T-cell (primary cell): ENCODE results near the gene ECEL1. TPM values are rescaled to one million over a fixed set of nuclear protein-coding genes. Genes with fewer than 3 reads are reported as not detected.
"Not testable (repeated sequence)": the region's sequence is repeated elsewhere in the genome, so short reads cannot be mapped to it uniquely, and the experiment has no call there.

Source experiments
- ATAC-seq, 4 experiments: fragments of 200-7000 bp in 3 of 4; fragments of 150-1000 bp in 1 of 4; cut with Tn5 transposase; replicated peaks in 1 of 4; 1 replicate in 3 of 4; 2 replicates in 1 of 4; pipeline ENCODE4 v1.10.0; 2021; ENCODE audit warnings: moderate library complexity in 3 of 4, mild to moderate bottlenecking in 2 of 4, moderate number of reproducible peaks in 1 of 4
- CTCF ChIA-PET, 2 donors: fragments of 300-600 bp; sonication (Branson Sonifier 250); formaldehyde crosslinking; loops; one replicate each; lab custom pipeline; 2022; ENCODE audit warnings: antibody characterized with exemption in 2 of 2; lab: Charles Lee
- POLR2A ChIA-PET, 2 donors: fragments of 300-600 bp; sonication (Branson Sonifier 250); formaldehyde crosslinking; loops; one replicate each; lab custom pipeline; 2022; ENCODE audit warnings: antibody characterized with exemption in 2 of 2; lab: Charles Lee
- DNase-seq, 35 experiments: peaks; one replicate each; pipeline versions ENCODE4 v3.0.0 to v3.0.0-alpha.2; 2013 to 2023
- H3K27ac ChIP-seq: one replicate; pipeline ENCODE4 v1.5.1; 2013; ENCODE audit warnings: low read length
- H3K27me3 ChIP-seq, 2 experiments: replicated peaks in 1 of 2; 1 replicate in 1 of 2; 2 replicates in 1 of 2; pipeline versions ENCODE4 v1.6.1 to v1.7.0; 2013; ENCODE audit warnings: low read length in 1 of 2, mixed read lengths in 1 of 2; ENCODE audit not compliant: control insufficient read depth in 2 of 2, insufficient read depth in 2 of 2; ENCODE audit errors: extremely low read depth in 1 of 2
- H3K36me3 ChIP-seq, 2 donors: 1 replicate in 1 of 2; 2 replicates in 1 of 2; pipeline versions ENCODE4 v1.6.1 to v1.7.0; 2013; ENCODE audit warnings: low read length in 1 of 2; ENCODE audit not compliant: control insufficient read depth in 2 of 2, insufficient read depth in 1 of 2; ENCODE audit errors: extremely low read depth in 1 of 2
- H3K4me1 ChIP-seq, 2 experiments: 1 replicate in 1 of 2; 2 replicates in 1 of 2; pipeline versions ENCODE4 v1.6.1 to v1.7.0; 2013; ENCODE audit warnings: low read length in 2 of 2, mixed read lengths in 1 of 2; ENCODE audit not compliant: insufficient read depth in 2 of 2, control insufficient read depth in 1 of 2; ENCODE audit errors: extremely low read depth in 1 of 2
- H3K4me3 ChIP-seq, 2 donors: 1 replicate in 1 of 2; 2 replicates in 1 of 2; pipeline versions ENCODE4 v1.5.1 to v1.7.0; 2013; ENCODE audit warnings: mild to moderate bottlenecking in 2 of 2, low read length in 1 of 2, moderate library complexity in 1 of 2; ENCODE audit not compliant: control insufficient read depth in 1 of 2; ENCODE audit errors: extremely low read depth in 1 of 2
- H3K9me3 ChIP-seq: 2 replicates; pipeline ENCODE4 v1.7.0; 2013
- H3K27ac Mint-ChIP-seq, 2 donors: one replicate each; pipeline ENCODE4 v1.8.0; 2020 to 2021; ENCODE audit warnings: mild to moderate bottlenecking in 2 of 2, mixed read lengths in 2 of 2
- H3K27me3 Mint-ChIP-seq, 2 donors: one replicate each; pipeline ENCODE4 v1.8.0; 2021 to 2022; ENCODE audit warnings: mixed read lengths in 2 of 2
- H3K36me3 Mint-ChIP-seq: one replicate; pipeline ENCODE4 v1.8.0; 2021; ENCODE audit warnings: mixed read lengths
- H3K4me1 Mint-ChIP-seq, 3 donors: one replicate each; pipeline ENCODE4 v1.8.0; 2020 to 2022; ENCODE audit warnings: mixed read lengths in 3 of 3, mild to moderate bottlenecking in 1 of 3
- H3K4me3 Mint-ChIP-seq, 3 donors: one replicate each; pipeline ENCODE4 v1.8.0; 2020 to 2022; ENCODE audit warnings: mild to moderate bottlenecking in 3 of 3, mixed read lengths in 3 of 3, moderate library complexity in 3 of 3
- H3K9me3 Mint-ChIP-seq, 3 donors: one replicate each; pipeline ENCODE4 v1.8.0; 2020 to 2022; ENCODE audit warnings: mixed read lengths in 3 of 3
- WGBS: methylation state at CpG from one replicate; pipeline ENCODE4 v1.1.5; 2013; ENCODE audit warnings: missing lambda C conversion rate; ENCODE audit not compliant: insufficient coverage; 5-methylcytosine and 5-hydroxymethylcytosine counted together
- total RNA-seq, 35 experiments: library from RNA in 6 of 35; stranded (reverse) in 6 of 35; fragments of 120-200 nt in 1 of 35; gene quantifications; one replicate each; pipeline versions ENCODE4 v1.2.1 to v1.2.4 and lab custom pipeline; 2013 to 2026

Gene ECEL1
- total RNA-seq, 5 donors from 2014 or later (not counting 1 experiment from before 2014, with no cell fraction given), result 0.15 to 0.19 TPM; not detected in 3

DNA sequence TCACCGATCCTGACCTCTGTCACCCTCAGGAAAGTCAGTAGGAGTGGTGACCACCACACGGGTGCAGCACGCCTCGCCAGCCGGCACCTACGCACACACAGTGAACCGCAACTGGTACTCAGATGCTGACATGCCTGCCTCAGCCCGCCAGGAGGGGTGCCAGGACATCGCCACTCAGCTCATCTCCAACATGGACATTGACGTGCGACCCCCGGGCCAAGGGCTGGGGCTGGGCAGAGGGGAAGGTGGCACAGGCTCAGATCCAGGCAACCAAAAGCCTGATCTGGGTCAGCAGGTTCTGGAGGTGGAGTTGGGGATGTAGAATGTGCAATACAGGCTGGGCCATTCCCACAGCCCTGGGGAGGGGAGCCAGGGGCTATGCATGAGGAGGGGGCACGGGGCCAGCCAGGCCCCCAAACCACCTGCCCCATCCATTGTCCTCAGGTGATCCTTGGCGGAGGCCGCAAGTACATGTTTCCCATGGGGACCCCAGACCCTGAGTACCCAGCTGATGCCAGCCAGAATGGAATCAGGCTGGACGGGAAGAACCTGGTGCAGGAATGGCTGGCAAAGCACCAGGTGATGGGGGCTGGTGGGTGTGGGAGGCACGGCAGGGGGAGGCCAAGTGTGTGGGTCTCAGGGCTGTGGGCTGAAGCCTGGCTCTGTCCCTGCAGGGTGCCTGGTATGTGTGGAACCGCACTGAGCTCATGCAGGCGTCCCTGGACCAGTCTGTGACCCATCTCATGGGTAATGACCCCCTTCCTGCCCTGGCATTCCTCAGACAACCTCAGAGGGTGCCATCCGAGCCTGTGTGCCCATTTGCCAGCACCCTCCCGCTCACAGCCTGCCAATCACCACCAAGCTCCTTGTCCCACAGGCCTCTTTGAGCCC lies 30.3 kb downstream of the ECEL1 start:
- no peak overlapping the region for H3K27ac ChIP-seq
- Mint-ChIP-seq H3K27ac (no peak overlapping the region), H3K9me3 (no peaks in the 10 kb centered on the region)

DNA sequence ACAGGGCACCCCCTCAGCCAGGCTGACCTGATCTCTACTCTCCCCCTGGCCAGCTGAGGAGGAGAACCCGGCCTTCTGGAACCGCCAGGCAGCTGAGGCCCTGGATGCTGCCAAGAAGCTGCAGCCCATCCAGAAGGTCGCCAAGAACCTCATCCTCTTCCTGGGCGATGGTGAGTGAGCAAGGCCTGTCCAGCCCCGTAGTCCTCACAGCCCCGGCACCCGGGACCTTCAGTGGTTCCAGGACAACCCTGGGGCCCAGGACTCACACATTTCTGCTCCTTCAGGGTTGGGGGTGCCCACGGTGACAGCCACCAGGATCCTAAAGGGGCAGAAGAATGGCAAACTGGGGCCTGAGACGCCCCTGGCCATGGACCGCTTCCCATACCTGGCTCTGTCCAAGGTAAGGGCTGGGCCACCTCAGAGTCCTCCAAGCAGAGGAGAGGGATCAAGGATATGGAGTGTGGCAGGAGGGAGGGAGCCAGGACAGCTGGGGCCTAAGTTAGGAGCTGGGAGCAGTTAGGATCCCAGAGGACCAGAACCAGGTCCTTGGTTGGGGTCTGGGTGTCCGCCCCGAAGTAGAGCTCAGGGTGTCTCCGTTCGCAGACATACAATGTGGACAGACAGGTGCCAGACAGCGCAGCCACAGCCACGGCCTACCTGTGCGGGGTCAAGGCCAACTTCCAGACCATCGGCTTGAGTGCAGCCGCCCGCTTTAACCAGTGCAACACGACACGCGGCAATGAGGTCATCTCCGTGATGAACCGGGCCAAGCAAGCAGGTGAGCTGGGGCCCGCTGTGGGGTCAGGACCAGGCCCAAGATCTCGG lies 31.1 kb downstream of the ECEL1 start:
- DNase-seq (no peak), ATAC-seq (no peak)
- Mint-ChIP-seq H3K27ac (no peak overlapping the region), H3K4me1 (no peaks in the 10 kb centered on the region), H3K4me3 (no peak overlapping the region), H3K27me3 (peaks cover 11 to 36% of the 10 kb centered on the region in 2 donors), H3K36me3 (no peaks in the 10 kb centered on the region), H3K9me3 (no peaks in the 10 kb centered on the region)
- WGBS, result 86% methylated on average over 27 of the region's 27 CpGs
- H3K4me3 ChIP-seq, result no peak overlapping the region
- no peaks in the 10 kb centered on the region for H3K9me3 ChIP-seq
- ChIA-PET CTCF (no interaction called here), POLR2A (interaction anchor here in 1 of 2 donors (0.6 kb wide), 1 partner anchor 463 kb away, joined by 3 read pairs; no protein-coding TSS in a partner anchor)
- H3K36me3 ChIP-seq, result no peaks in the 10 kb centered on the region
- no peaks in the 10 kb centered on the region for H3K4me1 ChIP-seq
- no peak overlapping the region for H3K27ac ChIP-seq
- peaks cover 0 to 44% of the 10 kb centered on the region in 2 experiments for H3K27me3 ChIP-seq

More for the DNA sequence above, 30.3 kb downstream of the ECEL1 start:
- Mint-ChIP-seq H3K4me3 (no peak overlapping the region), H3K4me1 (no peaks in the 10 kb centered on the region), H3K27me3 (peaks cover 12 to 36% of the 10 kb centered on the region in 2 donors), H3K36me3 (no peaks in the 10 kb centered on the region)
- H3K4me1 ChIP-seq, result no peaks in the 10 kb centered on the region
- ATAC-seq (no peak), DNase-seq (no peak)
- WGBS, result 82% methylated on average over 16 of the region's 21 CpGs
- no peak overlapping the region for H3K4me3 ChIP-seq
- H3K36me3 ChIP-seq, result no peaks in the 10 kb centered on the region
- peaks cover 0 to 44% of the 10 kb centered on the region in 2 experiments for H3K27me3 ChIP-seq
- ChIA-PET CTCF (no interaction called here), POLR2A (interaction anchor here in 1 of 2 donors (0.6 kb wide), 1 partner anchor 464 kb away, joined by 3 read pairs; no protein-coding TSS in a partner anchor)
- H3K9me3 ChIP-seq, result no peaks in the 10 kb centered on the region

DNA sequence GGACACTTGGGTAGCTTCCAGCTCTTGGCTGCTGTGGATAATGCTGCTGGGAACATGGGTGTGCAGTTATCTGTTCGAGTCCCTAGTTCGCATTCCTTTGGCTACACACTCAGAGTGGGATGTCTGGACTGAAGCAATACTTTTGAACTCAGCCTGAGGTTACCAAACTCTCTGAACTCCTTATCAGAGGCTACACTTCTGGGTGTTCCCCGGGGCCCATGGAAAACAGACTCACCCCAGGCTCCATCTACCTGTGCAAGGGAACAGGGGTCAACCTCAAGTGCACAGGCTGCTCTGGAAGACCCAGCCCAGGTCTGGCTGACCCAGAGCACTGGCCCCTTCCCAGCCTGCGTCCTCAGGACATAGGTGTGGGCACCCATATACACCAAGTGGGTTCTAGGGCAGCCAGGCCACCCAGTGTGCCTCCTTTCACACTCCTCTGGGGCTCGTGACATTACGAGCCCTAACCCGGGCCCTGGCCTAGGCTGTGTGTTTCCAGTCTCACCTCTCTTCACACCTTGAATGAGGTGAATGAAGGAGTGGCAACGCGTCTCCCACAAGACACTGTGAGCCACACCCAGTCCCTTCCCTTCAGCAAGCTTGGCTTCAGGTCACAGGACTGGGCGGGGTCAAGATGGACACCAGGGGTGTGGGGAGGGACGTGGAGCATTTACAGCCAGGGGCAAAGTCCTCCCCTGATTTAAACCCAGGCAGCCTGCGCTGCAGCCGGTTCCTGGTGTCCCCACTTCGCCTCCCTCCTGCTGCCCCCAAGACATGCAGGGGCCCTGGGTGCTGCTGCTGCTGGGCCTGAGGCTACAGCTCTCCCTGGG lies 32.0 kb downstream of the ECEL1 start, which contains the start of gene ALPI:
Gene ALPI, plus strand, starts transcription at position 728 of the 830 bp plus-strand sequence. Its CDS starts 47 bp downstream, at position 775.
- no peak for DNase-seq
- ChIA-PET CTCF (interaction anchor here in 1 of 2 donors (0.6 kb wide), 1 partner anchor 589 kb away, joined by 6 read pairs; no protein-coding TSS in a partner anchor), POLR2A (no interaction called here)
- no peaks in the 10 kb centered on the region for H3K36me3 Mint-ChIP-seq
- H3K27ac ChIP-seq, result no peak within 1 kb of the TSS
- H3K4me1 ChIP-seq, result no peaks in the 10 kb centered on the region
- H3K27me3 Mint-ChIP-seq, result peaks cover 11 to 33% of the 10 kb centered on the region in 2 donors
- H3K36me3 ChIP-seq, result no peaks in the 10 kb centered on the region
- H3K4me3 ChIP-seq, result no peak within 1 kb of the TSS
- no peaks in the 10 kb centered on the region for H3K9me3 ChIP-seq
- 83% methylated on average over 6 of the region's 14 CpGs for WGBS
- H3K27me3 ChIP-seq, result peaks cover 0 to 40% of the 10 kb centered on the region in 2 experiments
- H3K4me1 Mint-ChIP-seq, result no peaks in the 10 kb centered on the region
- ATAC-seq, result no peak
- no peak within 1 kb of the TSS for H3K4me3 Mint-ChIP-seq
- H3K27ac Mint-ChIP-seq, result no peak within 1 kb of the TSS
- H3K9me3 Mint-ChIP-seq, result no peaks in the 10 kb centered on the region

DNA sequence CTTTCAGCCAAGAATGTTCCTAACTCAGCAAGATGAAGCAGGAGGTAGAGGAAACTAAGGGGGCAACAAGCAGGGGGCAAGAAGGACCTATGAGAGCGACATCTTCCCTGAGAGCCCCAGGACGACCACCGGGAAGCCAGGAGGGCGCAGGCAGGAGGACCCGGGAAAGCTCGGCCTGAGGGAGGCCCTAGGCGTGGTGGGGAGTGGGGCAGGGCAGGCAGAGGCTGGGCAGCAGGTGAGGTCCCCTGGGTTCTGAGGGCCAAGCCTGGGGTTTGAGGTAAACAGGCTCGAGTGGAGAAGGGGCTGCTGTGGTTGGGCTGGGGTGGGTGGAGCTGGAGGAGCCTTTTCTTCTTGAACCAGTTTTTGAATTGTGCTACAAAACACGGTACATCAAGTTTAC lies 33.0 kb downstream of the ECEL1 start:
- H3K27me3 ChIP-seq, result peaks cover 0 to 38% of the 10 kb centered on the region in 2 experiments
- no peaks in the 10 kb centered on the region for H3K36me3 Mint-ChIP-seq
- ATAC-seq (no peak), DNase-seq (no peak)
- H3K4me1 ChIP-seq, result no peaks in the 10 kb centered on the region
- H3K4me3 ChIP-seq, result no peak overlapping the region
- peaks cover 3 to 30% of the 10 kb centered on the region in 2 donors for H3K27me3 Mint-ChIP-seq
- ChIA-PET CTCF (interaction anchor here in 1 of 2 donors (0.6 kb wide), 1 partner anchor 588 kb away, joined by 6 read pairs; no protein-coding TSS in a partner anchor), POLR2A (no interaction called here)
- no peak overlapping the region for H3K27ac ChIP-seq
- H3K4me3 Mint-ChIP-seq, result no peak overlapping the region
- WGBS, result 86% methylated on average over 8 of the region's 9 CpGs
- no peaks in the 10 kb centered on the region for H3K4me1 Mint-ChIP-seq
- no peaks in the 10 kb centered on the region for H3K9me3 Mint-ChIP-seq
- H3K9me3 ChIP-seq, result no peaks in the 10 kb centered on the region
- H3K27ac Mint-ChIP-seq, result no peak overlapping the region
- H3K36me3 ChIP-seq, result no peaks in the 10 kb centered on the region

DNA sequence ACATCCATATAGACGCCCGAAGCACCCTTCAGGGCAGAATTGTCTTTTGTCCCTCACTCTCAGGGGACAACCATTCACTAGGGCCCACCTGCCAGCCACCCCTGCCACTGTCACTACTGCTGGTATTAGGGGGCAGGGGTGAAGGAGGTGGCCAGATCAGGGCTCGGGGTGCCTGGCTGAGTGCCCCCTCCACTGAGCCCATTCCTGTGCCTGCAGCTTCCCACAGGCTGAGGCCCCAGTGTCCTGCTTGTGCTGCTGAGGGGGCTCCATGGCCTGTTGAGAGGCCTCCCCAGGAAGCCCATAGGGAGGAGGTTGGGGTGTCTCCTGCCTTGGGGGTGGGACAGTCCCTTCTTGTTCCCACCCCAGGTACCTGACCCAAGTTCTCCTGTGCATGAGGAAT lies 36.0 kb downstream of the ECEL1 start:
- DNase-seq, H3K27ac Mint-ChIP-seq, H3K36me3 Mint-ChIP-seq, H3K9me3 Mint-ChIP-seq, ATAC-seq, H3K4me1 Mint-ChIP-seq, H3K4me3 Mint-ChIP-seq, POLR2A ChIA-PET, H3K9me3 ChIP-seq, H3K36me3 ChIP-seq, H3K4me1 ChIP-seq, CTCF ChIA-PET, H3K4me3 ChIP-seq, H3K27me3 Mint-ChIP-seq, H3K27ac ChIP-seq: not testable (repeated sequence)
- peaks cover 0 to 11% of the 10 kb centered on the region in 2 experiments for H3K27me3 ChIP-seq
- WGBS, result 83% methylated on average over 1 of the region's 3 CpGs
